DND-41 (cell line): Measurements from ENCODE around the gene FNDC8.

Experiments
- EZH2 ChIP-seq: IDR thresholded peaks from 3 replicates; pipeline ENCODE4 v1.6.1; 2012; ENCODE audit warnings: borderline replicate concordance, low read depth, mild to moderate bottlenecking, moderate library complexity, low read length, inconsistent platforms; ENCODE audit not compliant: severe bottlenecking
- TF ChIP-seq, protein P1 (sequence below): IDR thresholded peaks from 2 replicates; pipeline ENCODE4 v1.5.1; 2012; ENCODE audit warnings: borderline replicate concordance, low read length, moderate library complexity, mild to moderate bottlenecking; ENCODE audit not compliant: poor library complexity, severe bottlenecking; ENCODE audit errors: extremely low read depth

DNA sequence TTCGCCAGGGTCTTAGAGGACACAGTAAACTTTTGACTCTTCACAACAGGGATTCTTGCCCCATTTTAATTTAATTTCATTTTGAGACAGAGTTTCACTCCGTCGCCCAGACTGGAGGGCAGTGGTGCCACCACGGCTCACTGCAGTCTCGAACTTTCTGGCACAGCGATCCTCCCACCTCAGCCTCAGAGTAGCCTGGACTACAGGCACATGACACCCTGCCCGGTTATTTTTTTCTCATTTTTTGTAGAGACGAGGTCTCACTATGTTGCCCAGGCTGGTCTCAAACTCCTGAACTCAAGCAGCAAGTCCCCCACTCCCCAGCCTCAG lies 21.0 kb downstream of the FNDC8 start:
- TF ChIP-seq, protein P1, sequence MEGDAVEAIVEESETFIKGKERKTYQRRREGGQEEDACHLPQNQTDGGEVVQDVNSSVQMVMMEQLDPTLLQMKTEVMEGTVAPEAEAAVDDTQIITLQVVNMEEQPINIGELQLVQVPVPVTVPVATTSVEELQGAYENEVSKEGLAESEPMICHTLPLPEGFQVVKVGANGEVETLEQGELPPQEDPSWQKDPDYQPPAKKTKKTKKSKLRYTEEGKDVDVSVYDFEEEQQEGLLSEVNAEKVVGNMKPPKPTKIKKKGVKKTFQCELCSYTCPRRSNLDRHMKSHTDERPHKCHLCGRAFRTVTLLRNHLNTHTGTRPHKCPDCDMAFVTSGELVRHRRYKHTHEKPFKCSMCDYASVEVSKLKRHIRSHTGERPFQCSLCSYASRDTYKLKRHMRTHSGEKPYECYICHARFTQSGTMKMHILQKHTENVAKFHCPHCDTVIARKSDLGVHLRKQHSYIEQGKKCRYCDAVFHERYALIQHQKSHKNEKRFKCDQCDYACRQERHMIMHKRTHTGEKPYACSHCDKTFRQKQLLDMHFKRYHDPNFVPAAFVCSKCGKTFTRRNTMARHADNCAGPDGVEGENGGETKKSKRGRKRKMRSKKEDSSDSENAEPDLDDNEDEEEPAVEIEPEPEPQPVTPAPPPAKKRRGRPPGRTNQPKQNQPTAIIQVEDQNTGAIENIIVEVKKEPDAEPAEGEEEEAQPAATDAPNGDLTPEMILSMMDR = no peak
- TF ChIP-seq EZH2 = no peak
